H1 (cell line): ENCODE measurements around the gene DUSP11. TPM values are rescaled to one million over a fixed set of nuclear protein-coding genes. Genes with fewer than 3 reads are reported as not detected.

ENCODE experiments used
- CTCF ChIA-PET: fragments of 300-600 bp; sonication (Branson Sonifier 250); formaldehyde crosslinking; loops from one replicate; lab custom pipeline; 2021; ENCODE audit not compliant: partially characterized antibody; lab: Charles Lee
- POLR2A ChIA-PET: fragments of 300-600 bp; sonication (Branson Sonifier 250); formaldehyde crosslinking; loops from one replicate; lab custom pipeline; 2021; ENCODE audit warnings: inconsistent platforms; ENCODE audit not compliant: partially characterized antibody; lab: Charles Lee
- DNase-seq, 2 experiments: peaks; one replicate each; pipeline versions ENCODE4 v3.0.0 to v3.0.0-alpha.2; 2010 to 2022; ENCODE audit warnings: low spot score in 2 of 2, low read depth in 1 of 2, mixed read lengths in 1 of 2
- FAIRE-seq: peaks from 2 replicates; lab custom pipeline; 2011; peaks lifted over from hg19 to GRCh38; lab: Jason Lieb, UNC
- H2AFZ ChIP-seq: 2 replicates; pipeline ENCODE4 v1.8.1; 2012; ENCODE audit warnings: low read length, inconsistent platforms
- H2AK5ac ChIP-seq: 2 replicates; pipeline ENCODE4 v1.6.1; 2013; ENCODE audit warnings: low read depth, low read length
- H2BK120ac ChIP-seq: replicated peaks from 2 replicates; pipeline ENCODE3; 2013; ENCODE audit warnings: low read depth, low read length, inconsistent platforms
- H2BK12ac ChIP-seq: 2 replicates; pipeline ENCODE4 v1.6.1; 2013; ENCODE audit warnings: low read depth, low read length
- H2BK15ac ChIP-seq: 2 replicates; pipeline ENCODE4 v1.6.1; 2013; ENCODE audit warnings: low read length
- H2BK20ac ChIP-seq: 2 replicates; pipeline ENCODE4 v1.6.1; 2013; ENCODE audit warnings: low read length
- H2BK5ac ChIP-seq: 2 replicates; pipeline ENCODE4 v1.6.1; 2013; ENCODE audit warnings: low read depth, low read length
- H3K14ac ChIP-seq: 2 replicates; pipeline ENCODE4 v1.6.1; 2013; ENCODE audit warnings: inconsistent platforms; ENCODE audit not compliant: insufficient read length
- H3K18ac ChIP-seq: 2 replicates; pipeline ENCODE4 v1.6.1; 2013; ENCODE audit warnings: low read length; ENCODE audit errors: extremely low read depth
- H3K23ac ChIP-seq: 2 replicates; pipeline ENCODE4 v1.6.1; 2013; ENCODE audit warnings: inconsistent platforms; ENCODE audit not compliant: insufficient read length
- H3K23me2 ChIP-seq: 2 replicates; pipeline ENCODE4 v1.6.1; 2013; ENCODE audit warnings: low read depth, low read length
- H3K27ac ChIP-seq: 2 replicates; pipeline ENCODE4 v1.6.1; 2011; ENCODE audit warnings: low read depth, low read length, inconsistent platforms
- H3K27me3 ChIP-seq, 4 experiments: replicated peaks in 1 of 4; 1 replicate in 1 of 4; 2 replicates in 3 of 4; pipeline versions ENCODE4 v1.6.1 to v1.8.1; 2011 to 2013; ENCODE audit warnings: low read length in 3 of 4, mild to moderate bottlenecking in 3 of 4, inconsistent platforms in 2 of 4, mixed read lengths in 2 of 4, moderate library complexity in 1 of 4; ENCODE audit not compliant: control insufficient read depth in 3 of 4, insufficient read depth in 3 of 4; ENCODE audit errors: extremely low read depth in 1 of 4
- H3K36me3 ChIP-seq, 4 experiments: 2 replicates each; pipeline versions ENCODE4 v1.6.1 to v1.8.1; 2011 to 2013; ENCODE audit warnings: mild to moderate bottlenecking in 4 of 4, low read length in 3 of 4, moderate library complexity in 2 of 4, control low read depth in 1 of 4, inconsistent platforms in 1 of 4; ENCODE audit not compliant: insufficient read depth in 4 of 4, control insufficient read depth in 2 of 4
- H3K4ac ChIP-seq: replicated peaks from 2 replicates; pipeline ENCODE3; 2013; ENCODE audit warnings: low read length, low read depth, mixed read lengths, inconsistent platforms; ENCODE audit not compliant: insufficient read length
- H3K4me1 ChIP-seq, 4 experiments: replicated peaks in 1 of 4; 1 replicate in 1 of 4; 2 replicates in 3 of 4; pipeline versions ENCODE4 v1.6.1 to v1.8.1; 2011 to 2013; ENCODE audit warnings: low read length in 3 of 4, inconsistent platforms in 2 of 4, mixed read lengths in 1 of 4; ENCODE audit not compliant: insufficient read depth in 4 of 4, control insufficient read depth in 3 of 4
- H3K4me2 ChIP-seq, 2 experiments: 2 replicates each; pipeline versions ENCODE4 v1.6.1 to v1.8.1; 2011 to 2013; ENCODE audit warnings: low read depth in 2 of 2, low read length in 2 of 2, control low read depth in 1 of 2, inconsistent platforms in 1 of 2, mild to moderate bottlenecking in 1 of 2; ENCODE audit not compliant: insufficient read depth in 1 of 2
- H3K4me3 ChIP-seq, 4 experiments: fragments of 200-600, 300-600 bp in 1 of 4; sonication (generic), shearing (Covaris generic), sonication (Bioruptor Twin) in 1 of 4; 2 replicates each; pipeline versions ENCODE4 v1.5.1 to v1.8.1; 2011 to 2016; ENCODE audit warnings: low read length in 4 of 4, low read depth in 3 of 4, control low read depth in 2 of 4, inconsistent platforms in 2 of 4, mild to moderate bottlenecking in 2 of 4, mixed read lengths in 1 of 4, moderate library complexity in 1 of 4; ENCODE audit not compliant: insufficient read depth in 2 of 4; ENCODE audit errors: extremely low read depth in 1 of 4
- H3K56ac ChIP-seq: replicated peaks from 2 replicates; pipeline ENCODE3; 2013; ENCODE audit warnings: low read depth, mild to moderate bottlenecking, mixed read lengths, low read length, inconsistent platforms; ENCODE audit not compliant: insufficient read length
- H3K79me1 ChIP-seq: 2 replicates; pipeline ENCODE4 v1.6.1; 2013; ENCODE audit warnings: low read depth, low read length, control low read depth
- H3K79me2 ChIP-seq, 2 experiments: 2 replicates each; pipeline versions ENCODE4 v1.6.1 to v1.8.1; 2012 to 2013; ENCODE audit warnings: low read length in 2 of 2, mild to moderate bottlenecking in 2 of 2, inconsistent platforms in 1 of 2; ENCODE audit not compliant: insufficient read depth in 2 of 2, control insufficient read depth in 1 of 2
- H3K9ac ChIP-seq, 4 experiments: replicated peaks in 1 of 4; 1 replicate in 1 of 4; 2 replicates in 3 of 4; pipeline versions ENCODE4 v1.6.1 to v1.8.1; 2011 to 2013; ENCODE audit warnings: low read depth in 3 of 4, low read length in 3 of 4, control low read depth in 2 of 4, mild to moderate bottlenecking in 2 of 4, moderate library complexity in 2 of 4, inconsistent platforms in 1 of 4; ENCODE audit errors: extremely low read depth in 1 of 4
- H3K9me3 ChIP-seq, 2 experiments: 2 replicates each; pipeline versions ENCODE4 v1.6.1 to v1.8.1; 2012 to 2013; ENCODE audit warnings: mild to moderate bottlenecking in 2 of 2, moderate library complexity in 2 of 2, control low read depth in 1 of 2, inconsistent platforms in 1 of 2, low read depth in 1 of 2, low read length in 1 of 2, mixed read lengths in 1 of 2; ENCODE audit not compliant: insufficient read depth in 2 of 2
- H4K20me1 ChIP-seq, 2 experiments: replicated peaks in 1 of 2; 2 replicates each; pipeline versions ENCODE3 to v1.8.1; 2011 to 2013; ENCODE audit warnings: inconsistent platforms in 2 of 2, low read length in 2 of 2, mild to moderate bottlenecking in 1 of 2; ENCODE audit not compliant: insufficient read depth in 2 of 2, control insufficient read depth in 1 of 2
- H4K5ac ChIP-seq: 2 replicates; pipeline ENCODE4 v1.6.1; 2013; ENCODE audit warnings: low read length, low read depth, mixed read lengths, inconsistent platforms; ENCODE audit not compliant: insufficient read length
- H4K8ac ChIP-seq: 2 replicates; pipeline ENCODE4 v1.8.0; 2013; ENCODE audit warnings: mild to moderate bottlenecking, moderate library complexity, low read length, inconsistent platforms; ENCODE audit not compliant: insufficient read depth; ENCODE audit errors: extremely low read depth
- H4K91ac ChIP-seq: replicated peaks from 2 replicates; pipeline ENCODE3; 2013; ENCODE audit warnings: low read length, mixed read lengths, inconsistent platforms; ENCODE audit not compliant: insufficient read length
- KDM4A ChIP-seq: IDR thresholded peaks from one replicate; pipeline ENCODE4 v1.7.1; 2012; ENCODE audit warnings: low read depth, mild to moderate bottlenecking, moderate library complexity, low read length, inconsistent platforms; ENCODE audit not compliant: severe bottlenecking
- MAFK ChIP-seq: IDR thresholded peaks from 2 replicates; pipeline ENCODE4 v1.6.1; 2012; ENCODE audit warnings: low read depth, mild to moderate bottlenecking, improper control_type of control experiment, low read length
- TBP ChIP-seq: IDR thresholded peaks from 2 replicates; pipeline ENCODE4 v1.6.1; 2011; ENCODE audit warnings: low read depth, low read length, improper control_type of control experiment
- WGBS, 2 experiments: shearing (Covaris generic) in 1 of 2; methylation state at CpG; one replicate each; pipeline versions ENCODE4 v1.1.6 to v1.1.7; 2013 to 2015; ENCODE audit warnings: low lambda C conversion rate in 2 of 2, mixed read lengths in 2 of 2, inconsistent platforms in 1 of 2, low coverage in 1 of 2, missing lambda C conversion rate in 1 of 2; ENCODE audit not compliant: insufficient replicate concordance in 2 of 2, insufficient coverage in 1 of 2, insufficient read length in 1 of 2; ENCODE audit errors: extremely low coverage in 1 of 2, missing lambda C conversion rate in 1 of 2; 5-methylcytosine and 5-hydroxymethylcytosine counted together
- polyA plus RNA-seq, 7 experiments: library from polyadenylated mRNA; depleted of rRNA in 3 of 7; stranded (reverse) in 5 of 7; unstranded in 2 of 7; fragments of >200 nt in 5 of 7; fragments of 200-250 nt in 2 of 7; gene quantifications; 1 replicate in 5 of 7; 2 replicates in 1 of 7; 4 replicates in 1 of 7; pipeline versions ENCODE4 v1.2.1 to v1.2.3, GENCODE V29; 2011 to 2013; ENCODE audit warnings: missing spikeins in 2 of 7, mixed read lengths in 2 of 7
- total RNA-seq: library from RNA; stranded (reverse); fragmentation: NEBNext Ultra II Directional; extraction: Animal tissue kit (Norgen Biotek cat#: 25700); gene quantifications from 2 replicates; pipeline ENCODE4 v1.2.1, GENCODE V29; 2021
- TF ChIP-seq, protein P1 (sequence below): IDR thresholded peaks from 2 replicates; pipeline ENCODE4 v1.6.1; 2012; ENCODE audit warnings: inconsistent platforms

The DUSP11 gene
- total and polyA plus RNA-seq, 2 of the 8 experiments (the other 6 are each of a cell fraction or from before 2014, with no cell fraction given), result 12.2 to 19.1 TPM

DNA sequence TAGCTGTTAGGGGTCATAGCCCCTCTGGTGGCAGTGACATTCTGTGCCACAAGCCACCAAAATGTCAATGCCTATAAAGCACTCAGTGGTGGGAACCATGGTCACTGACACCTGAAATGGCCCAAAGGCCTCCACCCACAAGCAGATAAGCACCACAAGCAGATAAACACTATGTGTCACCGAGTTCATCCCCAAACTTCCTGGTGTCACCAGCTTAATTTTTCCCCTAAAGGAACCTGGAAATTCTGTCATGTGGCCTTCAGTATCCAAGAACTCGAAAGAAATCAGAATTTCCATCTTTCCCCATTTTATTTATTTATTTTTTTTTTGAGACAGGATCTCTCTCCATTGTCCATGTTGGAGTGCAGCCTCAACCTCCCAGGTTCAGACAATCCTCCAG is 39.1 kb downstream of the DUSP11 start:
- Histone ChIP-seq H3K4ac (no peak overlapping the region), H2BK12ac (no peak overlapping the region), H4K20me1 (no peaks in the 10 kb centered on the region), H2BK5ac (no peak overlapping the region), H2AK5ac (no peak overlapping the region), H3K27ac (no peak overlapping the region), H3K27me3 (peaks cover 11 to 36% (median 26%) of the 10 kb centered on the region in 4 experiments), H3K79me1 (no peaks in the 10 kb centered on the region), H4K5ac (no peak overlapping the region), H3K18ac (no peak overlapping the region), H3K4me1 (peaks cover 0 to 4% (median 1%) of the 10 kb centered on the region in 4 experiments; a peak in 2 of 7 replicates), H3K23me2 (peaks cover 6% of the 10 kb centered on the region; the same call in 1 of the 2 replicates), H2AFZ (no peak overlapping the region), H3K9ac (no peak overlapping the region), H3K4me2 (no peak overlapping the region), H3K4me3 (no peak overlapping the region), H4K91ac (no peak overlapping the region), H3K36me3 (no peaks in the 10 kb centered on the region), H2BK120ac (no peak overlapping the region), H3K23ac (no peak overlapping the region), H2BK20ac (no peak overlapping the region), H3K79me2 (peaks cover 0 to 8% of the 10 kb centered on the region in 2 experiments; a peak in 2 of 4 replicates), H3K9me3 (peaks cover 2 to 9% of the 10 kb centered on the region in 2 experiments; a peak in 3 of 4 replicates), H2BK15ac (no peak overlapping the region), H3K14ac (no peak overlapping the region), H4K8ac (no peak overlapping the region), H3K56ac (no peak overlapping the region)
- no peak for DNase-seq
- TF ChIP-seq, protein P1, sequence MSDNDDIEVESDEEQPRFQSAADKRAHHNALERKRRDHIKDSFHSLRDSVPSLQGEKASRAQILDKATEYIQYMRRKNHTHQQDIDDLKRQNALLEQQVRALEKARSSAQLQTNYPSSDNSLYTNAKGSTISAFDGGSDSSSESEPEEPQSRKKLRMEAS, result no peak
- TF ChIP-seq MAFK, result no peak
- TF ChIP-seq KDM4A, result no peak
- TF ChIP-seq TBP, result no peak
- 95% methylated on average over 2 of the region's 2 CpGs; no CpG with 5 or more reads in 1 of the 2 experiments for WGBS, 2 experiments
- POLR2A ChIA-PET, result no interaction called here
- CTCF ChIA-PET, result no interaction called here
- no peak for FAIRE-seq
